SIG-M5 treated with dmso at 0.1 percent for 504 hours (cell line): Measurements from ENCODE around the gene FBXL20.
"Not testable (repeated sequence)": the region's sequence is repeated elsewhere in the genome, so short reads cannot be mapped to it uniquely, and the experiment has no call there.

ENCODE experiments used
- DNase-seq: peaks from one replicate; lab custom pipeline; 2025; ENCODE audit not compliant: unreplicated experiment; lab: John Stamatoyannopoulos, UW

The FBXL20 gene

GRCh38 chr17:39385040-39385439 lies 16.4 kb downstream of the FBXL20 start:
- DNase-seq, result no peak

- DNase-seq, result no peak
Measured at GRCh38 chr17:39380144-39380543, 21.3 kb downstream of the FBXL20 start.

GRCh38 chr17:39376434-39376833 lies 25.0 kb downstream of the FBXL20 start:
- peak; percentile 25 for DNase-seq

GRCh38 chr17:39367805-39368204 lies 33.6 kb downstream of the FBXL20 start:
- DNase-seq, result not testable (repeated sequence)

GRCh38 chr17:39365872-39366271 lies 35.6 kb downstream of the FBXL20 start:
- peak; percentile 19 for DNase-seq

- peak; percentile 11 for DNase-seq
Measured at GRCh38 chr17:39365242-39365641, 36.2 kb downstream of the FBXL20 start.

- peak; percentile 36 for DNase-seq
Measured at GRCh38 chr17:39364236-39365025, 37.0 kb downstream of the FBXL20 start.

GRCh38 chr17:39361064-39361463 lies 40.4 kb downstream of the FBXL20 start:
- DNase-seq, result no peak

GRCh38 chr17:39360537-39360936 lies 40.9 kb downstream of the FBXL20 start:
- DNase-seq, result no peak

- DNase-seq, result no peak
Measured at GRCh38 chr17:39359994-39360393, 41.4 kb downstream of the FBXL20 start.

GRCh38 chr17:39357986-39358385 lies 43.4 kb downstream of the FBXL20 start:
- no peak for DNase-seq

GRCh38 chr17:39357488-39357887 lies 43.9 kb downstream of the FBXL20 start:
- no peak for DNase-seq

GRCh38 chr17:39352986-39353385 lies 48.4 kb downstream of the FBXL20 start:
- no peak for DNase-seq

GRCh38 chr17:39352511-39352910 lies 48.9 kb downstream of the FBXL20 start:
- peak; percentile 14 for DNase-seq

GRCh38 chr17:39351508-39351907 lies 49.9 kb downstream of the FBXL20 start:
- DNase-seq, result no peak

GRCh38 chr17:39349246-39349645 lies 52.2 kb downstream of the FBXL20 start:
- DNase-seq, result no peak

- not testable (repeated sequence) for DNase-seq
Measured at GRCh38 chr17:39346863-39347262, 54.6 kb downstream of the FBXL20 start.

GRCh38 chr17:39341541-39341940 lies 59.9 kb downstream of the FBXL20 start:
- DNase-seq, result no peak

GRCh38 chr17:39340731-39341130 lies 60.7 kb downstream of the FBXL20 start:
- DNase-seq, result no peak

- DNase-seq, result no peak
Measured at GRCh38 chr17:39339272-39339671, 62.2 kb downstream of the FBXL20 start.

GRCh38 chr17:39337649-39338048 lies 63.8 kb downstream of the FBXL20 start:
- not testable (repeated sequence) for DNase-seq

- DNase-seq, result peak; percentile 99
Measured at GRCh38 chr17:39335704-39336223, 65.7 kb downstream of the FBXL20 start.
